OCI-M1 (cell line): ENCODE results near the gene C1orf226.

Experiments
- DNase-seq: peaks from one replicate; lab custom pipeline; 2025; lab: John Stamatoyannopoulos, UW

Gene C1orf226, protein sequence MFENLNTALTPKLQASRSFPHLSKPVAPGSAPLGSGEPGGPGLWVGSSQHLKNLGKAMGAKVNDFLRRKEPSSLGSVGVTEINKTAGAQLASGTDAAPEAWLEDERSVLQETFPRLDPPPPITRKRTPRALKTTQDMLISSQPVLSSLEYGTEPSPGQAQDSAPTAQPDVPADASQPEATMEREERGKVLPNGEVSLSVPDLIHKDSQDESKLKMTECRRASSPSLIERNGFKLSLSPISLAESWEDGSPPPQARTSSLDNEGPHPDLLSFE

DNA sequence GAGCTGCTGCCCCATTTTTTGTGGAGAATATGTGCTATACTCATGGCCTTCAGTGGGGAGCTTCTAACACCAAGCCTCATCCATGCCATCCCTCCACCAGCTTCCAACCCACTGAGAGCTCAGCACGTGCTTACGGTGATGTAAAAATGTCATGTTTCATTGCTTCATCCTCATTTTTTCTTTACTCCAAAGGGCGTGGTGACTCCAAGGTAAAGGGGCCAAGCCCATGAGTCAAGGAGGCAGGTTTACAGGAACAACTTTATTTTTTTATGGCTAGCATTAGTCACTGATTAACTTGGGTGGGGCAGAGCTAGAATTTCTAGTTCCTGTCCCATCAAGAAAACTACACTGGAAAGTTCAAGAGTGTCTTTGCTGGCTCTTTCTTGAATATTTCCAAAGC, at the start of gene C1orf226:
C1orf226 (plus strand) TSS at position 346 of the 400 bp plus-strand sequence. CDS start 174 bp downstream, outside the sequence.
- DNase-seq: no peak

DNA sequence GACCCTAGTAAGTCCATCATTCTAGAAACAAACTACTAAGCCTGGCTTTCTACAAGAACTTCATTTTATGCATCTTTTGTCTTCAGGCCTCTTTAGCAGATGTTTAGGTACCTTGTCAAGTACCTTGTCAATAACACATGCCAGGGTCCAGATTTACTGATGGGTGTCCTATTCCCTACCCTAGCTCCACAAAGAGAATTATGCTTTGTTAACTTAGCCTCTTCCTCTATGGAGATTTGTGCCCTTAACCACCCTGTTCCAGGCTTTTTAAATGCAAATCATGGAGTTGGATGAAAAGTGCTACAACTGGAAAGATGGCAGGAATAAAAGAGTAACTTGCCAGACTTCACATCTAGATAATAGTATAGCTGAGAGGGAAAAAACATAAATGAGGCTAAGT, 47.5 kb upstream of the C1orf226 start:
- no peak for DNase-seq

DNA sequence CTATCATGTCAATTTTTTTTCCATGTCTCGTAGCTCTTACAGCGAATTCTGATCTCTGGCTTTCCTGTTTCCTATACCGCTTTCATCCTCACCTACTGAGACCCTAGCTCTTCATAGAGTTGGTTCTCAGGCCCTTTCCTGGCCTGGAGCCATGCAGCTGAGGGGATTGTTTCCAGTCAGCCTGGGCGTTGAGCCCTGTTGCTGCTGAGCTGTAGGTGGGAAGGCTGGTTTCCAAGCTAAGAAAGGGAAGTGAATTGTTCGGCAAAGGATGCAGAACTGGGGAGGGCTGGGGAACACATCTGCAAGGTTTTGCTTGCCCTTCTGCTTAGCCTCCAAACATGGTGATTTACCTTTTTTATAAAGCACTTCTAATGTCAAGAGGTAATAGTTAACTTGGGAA, 46.4 kb upstream of the C1orf226 start:
- DNase-seq: no peak

DNA sequence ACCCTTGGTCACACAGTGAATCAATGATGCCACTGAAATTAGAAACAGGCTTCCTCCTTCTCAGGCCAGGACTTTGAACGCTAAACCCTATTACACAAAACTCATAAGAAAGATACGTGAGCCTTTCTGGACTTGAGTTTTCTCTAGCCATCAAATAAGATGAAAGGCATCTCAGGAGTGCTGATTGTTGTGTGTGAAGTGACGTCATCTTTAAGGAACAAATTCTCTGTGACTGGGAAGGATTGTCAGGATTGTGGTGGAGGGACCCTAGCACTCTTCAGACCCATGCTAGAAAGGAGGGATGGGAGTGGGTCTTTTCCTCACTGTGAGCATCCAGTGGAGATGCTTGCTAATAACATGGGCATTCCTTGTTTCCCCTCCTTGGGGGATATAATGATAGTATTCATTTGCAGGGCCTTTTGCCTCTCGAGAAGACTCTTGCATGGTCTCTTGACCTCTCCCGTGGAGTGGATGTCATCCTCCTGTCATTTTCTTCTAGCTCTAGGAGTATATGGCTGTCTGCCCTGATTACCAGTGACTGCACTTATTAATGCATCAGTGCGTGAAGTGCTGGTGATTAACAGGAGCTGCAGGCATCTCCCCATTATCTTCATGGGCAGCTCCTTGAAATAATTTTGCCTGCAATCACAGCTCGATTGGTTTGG, 44.8 kb upstream of the C1orf226 start:
- DNase-seq: no peak

DNA sequence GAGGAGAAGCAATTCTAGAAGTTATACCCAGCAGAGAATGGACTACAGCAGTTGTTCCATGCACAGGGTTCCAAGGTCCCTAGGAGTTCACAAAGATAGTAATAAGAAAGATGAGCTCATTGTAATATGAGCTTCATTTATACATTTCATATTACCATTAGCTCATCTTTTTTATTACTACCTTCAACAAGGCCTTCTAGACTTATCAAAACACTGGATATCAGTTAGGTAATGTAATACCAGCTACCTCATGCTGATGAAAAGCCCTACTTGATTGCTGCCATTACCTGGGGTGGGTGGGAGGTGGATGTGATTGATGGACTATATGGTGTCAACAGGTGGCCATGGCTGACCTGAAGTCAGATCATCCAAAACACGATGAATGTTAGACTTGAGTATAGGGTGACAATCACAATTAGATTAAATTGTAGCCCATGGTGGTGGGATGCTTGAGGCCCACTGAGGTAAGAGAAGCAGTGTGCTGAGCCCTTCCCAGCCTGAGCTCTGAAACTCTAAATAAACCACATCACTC, 39.0 kb upstream of the C1orf226 start:
- no peak for DNase-seq

DNA sequence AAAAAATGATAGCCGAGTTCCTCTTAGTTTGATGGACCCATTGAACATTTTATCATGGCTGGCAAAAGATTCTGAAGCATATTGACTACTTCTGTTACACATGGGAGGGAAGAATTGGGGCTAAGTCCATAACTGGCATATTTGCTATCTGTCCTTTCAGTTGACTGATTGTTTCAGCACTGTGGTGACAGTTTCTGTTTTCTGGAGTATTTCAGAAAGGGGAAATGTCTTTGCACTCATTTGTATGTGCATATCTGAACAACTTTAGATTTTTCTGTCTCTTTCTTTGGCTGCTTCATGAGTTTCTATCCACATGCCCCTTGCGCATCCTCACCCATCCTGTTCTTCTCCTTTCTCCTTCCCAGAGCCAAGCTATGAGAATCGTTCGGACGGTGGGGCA, 38.1 kb upstream of the C1orf226 start:
- DNase-seq: peak; percentile 27

DNA sequence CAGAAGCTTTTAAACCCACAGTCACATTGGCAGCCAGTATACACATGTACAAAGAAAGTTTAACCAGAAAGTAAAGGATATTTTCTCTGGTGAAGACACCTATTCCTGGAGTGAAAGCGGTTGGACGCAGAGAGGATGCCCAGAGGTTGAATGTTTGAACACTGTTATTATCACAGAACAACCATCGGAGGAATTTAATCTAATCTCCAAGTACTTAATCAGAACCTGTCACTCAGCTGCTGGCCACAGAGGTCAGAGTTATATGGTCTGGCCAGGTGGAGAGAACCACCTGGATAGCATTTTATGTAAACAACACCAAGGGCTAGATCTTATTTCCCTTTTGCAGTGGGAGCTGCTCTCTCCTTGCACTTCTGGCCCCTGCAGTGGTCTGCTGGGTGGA, 34.2 kb upstream of the C1orf226 start:
- no peak for DNase-seq

DNA sequence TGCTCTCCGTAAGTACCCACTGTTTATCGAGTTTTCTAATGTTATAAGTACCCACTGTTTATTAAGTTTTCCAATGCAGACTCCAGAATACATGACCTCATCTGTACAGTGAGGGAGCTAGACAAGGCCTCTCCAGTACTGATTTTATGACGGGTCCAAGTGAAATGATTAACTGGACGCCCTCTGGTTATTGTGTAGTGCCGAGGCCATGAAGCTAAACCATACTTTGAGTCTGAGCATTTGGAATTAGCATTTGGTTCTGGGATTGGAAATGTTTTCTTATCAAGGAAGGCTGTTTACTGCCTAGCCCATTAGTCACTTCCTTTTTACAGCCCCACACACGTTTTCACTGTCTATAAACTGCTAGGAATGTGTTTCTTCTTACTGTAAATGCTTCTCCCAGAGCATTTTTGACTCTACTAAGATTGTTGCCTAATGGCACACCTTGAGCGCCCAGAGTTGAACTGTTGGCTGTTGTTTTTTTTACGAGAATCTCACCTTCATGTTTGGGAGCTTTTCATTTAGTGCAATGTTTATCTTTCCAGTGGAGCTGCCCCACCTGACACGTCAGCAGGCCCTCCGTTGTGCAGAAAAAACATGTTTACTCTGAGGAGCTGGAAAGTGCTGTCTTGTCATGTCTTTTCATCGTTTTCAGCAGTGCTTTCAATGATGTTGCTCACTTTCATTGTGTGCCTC, 31.7 kb upstream of the C1orf226 start:
- peak; percentile 26 for DNase-seq

DNA sequence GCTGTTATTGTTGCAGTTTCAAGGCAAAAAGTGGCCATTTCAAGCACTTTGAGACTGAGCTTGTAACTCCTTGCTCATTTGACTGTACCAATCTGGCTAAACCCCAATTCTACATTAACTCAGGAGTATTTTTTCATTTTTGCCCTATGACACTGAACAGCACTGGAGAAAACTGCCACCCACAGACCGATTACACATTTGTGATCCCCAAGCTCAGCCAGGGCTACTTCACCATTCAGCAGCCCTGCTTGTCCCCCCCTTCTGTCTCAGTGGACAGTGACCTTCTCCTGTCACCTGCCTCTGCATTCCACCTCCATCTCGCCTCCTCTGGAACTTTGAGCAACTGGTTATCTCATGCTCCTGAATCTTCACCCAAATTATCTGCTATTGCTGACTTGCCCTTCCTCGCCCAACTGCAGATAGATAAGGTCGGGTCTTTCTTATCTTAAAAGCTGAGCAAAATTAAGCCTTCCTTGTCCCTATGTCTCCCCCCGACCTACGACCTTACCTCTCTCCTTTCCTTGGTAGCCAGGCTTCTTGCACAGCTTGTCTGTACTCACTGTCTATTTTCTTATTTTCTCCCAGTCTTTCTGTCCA, 30.2 kb upstream of the C1orf226 start:
- DNase-seq: peak; percentile 39

DNA sequence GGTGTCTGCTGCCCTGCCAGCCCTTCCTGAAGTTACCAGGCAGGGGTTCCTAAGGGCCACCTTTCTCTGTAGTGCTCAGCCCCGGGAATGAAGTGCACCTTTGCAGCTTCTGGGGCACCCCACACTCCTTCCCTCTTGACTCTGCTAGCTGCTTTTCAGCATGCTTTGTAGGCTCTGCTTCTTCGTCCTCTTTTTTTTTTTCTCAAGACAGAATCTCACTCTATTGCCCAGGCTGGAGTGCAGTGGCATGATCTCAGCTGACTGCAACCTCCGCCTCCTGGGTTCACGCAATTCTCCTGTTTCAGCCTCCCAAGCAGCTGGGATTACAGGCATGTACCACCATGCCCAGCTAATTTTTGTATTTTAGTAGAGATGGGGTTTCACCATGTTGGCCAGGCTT, 29.7 kb upstream of the C1orf226 start:
- DNase-seq: peak; percentile 66

DNA sequence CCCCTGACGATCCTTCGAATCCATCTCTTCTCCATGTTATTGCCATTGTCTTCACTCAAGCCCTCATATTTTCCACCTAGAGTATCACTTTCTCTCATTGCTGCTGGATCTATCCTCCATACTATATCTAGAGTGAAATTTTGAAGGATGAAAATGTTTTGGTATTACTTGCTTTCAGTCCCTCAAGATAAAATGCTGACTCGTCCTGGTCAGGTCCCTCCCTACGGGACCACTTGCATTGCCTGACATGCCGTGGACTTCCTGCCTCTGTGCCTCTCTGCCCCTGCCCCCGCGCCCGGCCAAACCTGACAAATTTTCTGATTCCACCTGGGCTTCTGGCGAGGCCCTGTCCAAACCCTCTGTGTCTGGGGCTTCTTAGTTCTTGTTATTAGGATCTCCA, 28.4 kb upstream of the C1orf226 start:
- no peak for DNase-seq

DNA sequence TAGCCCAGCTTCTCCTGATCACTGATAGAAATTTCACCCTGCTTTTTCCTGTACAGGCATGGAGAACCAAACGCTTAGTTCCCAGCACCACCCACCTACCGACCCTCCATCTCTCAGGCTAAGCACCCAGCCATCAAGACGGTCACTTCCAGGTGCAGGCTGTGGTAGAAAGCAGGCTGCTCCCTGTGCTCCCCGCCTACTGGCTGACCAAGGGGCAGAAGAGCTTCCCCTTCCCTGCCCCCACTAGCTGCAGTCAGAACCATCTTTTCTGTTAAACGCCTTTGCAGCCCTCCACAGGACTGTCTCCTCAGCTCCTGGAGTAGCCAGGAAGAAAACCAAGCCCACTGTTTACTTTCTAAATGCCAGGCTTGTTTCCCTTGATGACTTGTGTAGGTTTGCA, 27.8 kb upstream of the C1orf226 start:
- peak; percentile 46 for DNase-seq

DNA sequence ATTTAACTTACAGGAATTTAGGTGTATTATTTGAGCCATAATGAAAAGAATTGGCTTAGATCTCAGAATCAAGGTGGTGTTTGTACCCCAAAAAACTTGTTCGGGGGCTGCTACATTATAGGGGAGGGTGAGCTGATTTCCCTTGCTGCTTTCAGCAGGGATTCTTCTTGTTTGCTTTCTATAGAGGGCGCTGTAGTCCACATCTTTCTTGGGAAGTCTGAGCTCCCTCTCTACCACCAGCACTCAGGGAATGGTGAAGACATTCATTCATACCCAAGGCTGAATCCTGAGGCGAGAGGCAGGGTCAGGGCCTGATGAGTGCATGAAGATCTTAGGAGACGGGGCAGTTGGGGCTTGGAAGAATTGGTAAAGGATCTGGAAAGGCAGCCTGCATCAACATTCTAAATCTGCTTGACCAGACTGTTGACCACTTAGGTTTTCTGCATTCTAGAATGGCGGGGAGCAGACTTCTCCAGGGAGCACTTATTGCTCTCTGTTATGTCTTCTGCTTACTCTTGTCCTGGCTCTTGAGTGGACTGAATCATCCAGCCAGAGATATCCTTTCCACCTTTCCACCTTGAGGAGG, 23.8 kb upstream of the C1orf226 start:
- DNase-seq: peak; percentile 78

DNA sequence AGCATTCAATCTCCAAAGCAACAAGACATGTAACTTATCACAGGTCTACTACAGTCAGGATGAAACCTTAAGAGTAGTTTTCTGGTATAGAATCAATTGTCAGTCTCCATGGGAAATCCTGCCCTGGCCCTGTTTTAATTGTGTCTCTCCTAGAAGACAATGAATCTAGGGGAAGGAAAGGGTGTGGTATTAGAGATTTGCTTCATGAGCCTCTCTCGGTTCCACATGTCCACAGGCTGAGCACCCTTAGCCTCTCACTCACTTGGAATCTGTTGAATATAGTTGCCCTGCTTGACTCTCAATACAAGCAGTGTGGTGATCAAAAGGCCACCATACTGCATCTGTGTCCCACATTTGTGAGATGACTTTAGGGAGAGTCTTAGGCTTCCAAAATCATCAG, 22.6 kb upstream of the C1orf226 start:
- no peak for DNase-seq

DNA sequence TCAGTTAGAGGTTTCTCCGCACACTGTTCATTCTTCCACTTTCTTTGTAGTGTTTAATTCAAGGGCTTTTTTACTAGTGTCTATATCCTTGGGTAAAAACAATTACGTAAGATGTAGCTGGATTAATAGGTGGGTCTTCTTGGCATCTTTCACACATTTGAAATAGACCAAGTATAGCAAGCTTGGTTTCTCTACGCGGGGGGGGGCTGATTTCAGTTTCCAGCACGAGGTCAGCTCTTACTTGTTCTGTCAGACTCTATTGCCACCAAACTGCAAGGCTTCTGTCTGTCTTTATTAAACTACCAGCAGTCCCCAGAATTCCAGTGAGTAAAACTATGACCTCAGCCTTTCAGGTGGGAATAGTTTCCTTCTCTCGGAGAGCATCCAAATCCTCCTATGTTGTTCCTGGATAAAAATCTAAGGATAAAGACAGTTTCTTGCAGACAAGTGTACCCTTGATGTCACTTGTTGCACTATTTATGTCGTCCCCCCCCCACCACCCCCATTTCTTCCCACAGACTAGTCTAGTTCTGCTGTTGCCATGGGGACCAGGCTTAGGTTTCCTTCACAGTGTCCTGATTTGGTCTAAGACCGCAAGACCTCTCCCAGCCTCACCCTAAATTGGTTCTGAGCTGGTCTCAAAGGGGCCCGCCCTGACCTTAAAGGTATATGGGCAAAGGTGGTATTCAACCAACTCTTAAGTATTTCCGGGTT, 21.8 kb upstream of the C1orf226 start:
- no peak for DNase-seq

DNA sequence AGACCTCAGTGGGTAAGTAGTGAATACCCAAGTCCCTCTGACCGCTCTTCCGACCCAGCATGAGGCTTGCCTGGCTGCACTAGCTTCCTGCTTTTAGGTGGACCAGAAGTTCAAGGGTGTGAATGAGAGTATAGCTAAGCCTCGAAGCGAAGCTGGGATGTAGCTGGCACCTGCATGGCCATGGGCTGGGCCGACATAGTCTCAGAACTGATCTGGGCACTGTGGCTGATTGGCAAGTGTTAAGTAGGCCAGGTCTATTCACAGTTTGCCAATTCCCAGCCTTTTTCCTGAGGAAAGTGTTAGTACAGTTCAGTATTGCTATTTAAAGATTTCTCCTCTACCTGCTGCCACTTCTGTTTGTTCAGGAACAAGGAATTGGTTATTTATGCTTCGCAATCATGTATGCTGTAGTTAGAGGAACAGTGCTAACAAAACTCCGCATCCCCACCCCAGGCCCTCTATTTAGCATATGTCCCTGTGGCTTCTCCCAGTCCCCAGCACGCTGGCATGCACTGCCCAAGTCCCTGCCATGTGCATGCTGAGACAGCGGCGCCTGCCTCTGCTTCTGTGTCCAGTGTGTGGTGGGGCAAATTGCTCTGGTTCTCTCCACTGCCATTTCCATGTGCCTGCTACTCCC, 21.2 kb upstream of the C1orf226 start:
- no peak for DNase-seq

DNA sequence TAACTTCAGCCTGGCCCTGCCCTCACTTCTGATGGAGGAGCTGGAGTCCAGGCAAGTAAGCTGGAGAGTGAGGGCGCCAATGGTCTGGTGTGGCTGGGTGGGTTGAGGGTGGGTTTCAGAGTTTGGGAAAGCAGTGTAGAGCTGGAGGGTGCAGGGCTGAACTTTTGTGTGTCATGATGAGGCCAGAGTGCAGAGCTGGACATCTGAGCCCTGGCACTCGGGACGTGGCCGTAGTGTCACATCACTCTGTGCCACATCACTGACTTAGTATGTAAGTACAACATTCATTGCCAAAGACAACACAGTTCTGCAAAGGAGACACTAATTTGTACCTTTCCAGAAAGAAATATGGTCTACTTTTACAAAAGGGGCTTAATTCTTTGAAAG, 20.7 kb upstream of the C1orf226 start:
- no peak for DNase-seq

DNA sequence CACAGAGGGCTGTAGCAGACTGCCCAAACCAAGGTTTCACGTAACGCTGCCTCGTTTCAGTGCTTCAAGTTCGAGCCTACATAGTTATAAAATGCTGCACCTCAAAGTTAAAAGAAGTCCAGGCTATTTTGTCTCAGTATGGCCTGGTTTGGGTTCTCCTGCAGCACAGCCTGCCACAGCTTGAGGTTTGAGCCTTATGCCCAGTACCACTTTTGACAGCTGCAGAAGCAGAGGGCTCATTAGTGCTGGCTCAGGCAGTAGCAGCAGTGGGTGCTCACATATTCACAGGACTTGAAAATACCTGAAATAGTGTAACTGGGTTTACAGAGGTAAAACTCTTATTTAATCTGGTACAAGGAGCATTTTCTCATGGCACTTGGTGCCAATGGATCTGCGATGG, 20.2 kb upstream of the C1orf226 start:
- DNase-seq: no peak

DNA sequence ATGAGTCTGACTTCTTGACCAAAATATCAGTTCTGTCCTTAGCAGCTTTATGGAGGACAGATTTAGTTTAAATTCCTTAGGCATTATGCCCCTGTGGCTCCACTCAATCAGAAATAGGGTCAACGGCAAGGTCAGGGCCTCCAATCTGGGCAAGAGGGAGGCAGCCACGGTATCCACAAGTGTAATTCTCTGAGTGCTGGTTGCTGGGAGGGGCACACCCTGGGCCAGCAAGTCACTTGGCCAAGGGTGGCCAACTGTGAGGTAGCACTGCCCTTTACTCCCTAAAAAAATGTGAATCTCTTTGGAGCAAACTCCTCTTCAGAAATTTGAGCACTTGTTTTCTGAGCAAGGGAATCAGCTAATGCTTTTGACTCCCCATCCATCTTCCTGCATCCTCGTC, 17.7 kb upstream of the C1orf226 start:
- DNase-seq: no peak

DNA sequence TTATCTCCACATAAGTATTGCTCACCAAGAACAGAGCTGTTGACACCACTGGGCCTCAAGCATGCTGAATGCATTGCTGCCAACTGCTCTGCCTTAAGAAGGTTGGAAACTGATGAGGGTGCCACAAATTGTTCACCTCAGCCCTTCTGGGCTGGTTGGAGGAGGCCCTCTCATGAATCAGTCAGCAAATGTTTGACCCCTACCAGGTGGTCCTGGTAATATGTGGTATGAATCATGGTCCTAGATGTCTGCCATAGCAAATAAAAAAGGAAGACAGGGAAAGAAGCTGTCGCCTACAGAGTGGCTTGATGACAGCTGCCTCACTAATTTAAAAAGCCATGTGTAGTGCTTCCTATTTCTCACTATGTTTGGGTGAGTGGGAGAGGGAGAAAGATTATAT, 17.0 kb upstream of the C1orf226 start:
- no peak for DNase-seq
